Esophagus muscularis mucosa (tissue), 4 donors: ENCODE data around the gene CDRT4. TPM values are rescaled to one million over a fixed set of nuclear protein-coding genes. Genes with fewer than 3 reads are reported as not detected.

Experiments
- DNase-seq: peaks from one replicate; pipeline ENCODE4 v3.0.0-alpha.2; 2017; ENCODE audit errors: extremely low spot score
- H3K27ac ChIP-seq, 4 donors: fragments of 200-600 bp; sonication (generic); replicated peaks in 1 of 4; 1 replicate in 3 of 4; 2 replicates in 1 of 4; pipeline ENCODE4 v1.5.1; 2016 to 2019; ENCODE audit warnings: mild to moderate bottlenecking in 1 of 4
- H3K27me3 ChIP-seq, 4 donors: fragments of 200-600 bp; sonication (generic); one replicate each; pipeline versions ENCODE4 v1.5.1 to v1.6.0; 2016 to 2019
- H3K36me3 ChIP-seq, 4 donors: fragments of 200-600 bp; sonication (generic); one replicate each; pipeline ENCODE4 v1.5.1; 2016 to 2019
- H3K4me1 ChIP-seq, 4 donors: fragments of 200-600 bp; sonication (generic); one replicate each; pipeline ENCODE4 v1.5.1; 2016 to 2019
- H3K4me3 ChIP-seq, 4 donors: fragments of 200-600 bp; sonication (generic); 1 replicate in 2 of 4; 2 replicates in 2 of 4; pipeline ENCODE4 v1.5.1; 2016 to 2019; ENCODE audit warnings: mild to moderate bottlenecking in 4 of 4, moderate library complexity in 1 of 4
- H3K9me3 ChIP-seq, 4 donors: fragments of 200-600 bp; sonication (generic); 1 replicate in 3 of 4; 2 replicates in 1 of 4; pipeline ENCODE4 v1.5.1; 2016 to 2019
- CTCF ChIP-seq, 3 experiments: fragments of 200-600 bp in 2 of 3; fragments of 450-650 bp in 1 of 3; sonication (generic) in 2 of 3; IDR thresholded peaks; one replicate each; pipeline ENCODE4 v1.5.1; 2017 to 2019; ENCODE audit warnings: antibody characterized with exemption in 3 of 3, mild to moderate bottlenecking in 2 of 3, moderate library complexity in 1 of 3
- EP300 ChIP-seq: sonication (generic); formaldehyde crosslinking; IDR thresholded peaks from one replicate; pipeline ENCODE4 v1.6.1; 2017; ENCODE audit warnings: antibody characterized with exemption
- POLR2A ChIP-seq: fragments of 450-650 bp; IDR thresholded peaks from one replicate; pipeline ENCODE4 v1.6.1; 2017; ENCODE audit warnings: antibody characterized with exemption, moderate library complexity, mild to moderate bottlenecking, low read depth
- POLR2AphosphoS5 ChIP-seq, 2 donors: sonication (generic); formaldehyde crosslinking; IDR thresholded peaks; one replicate each; pipeline ENCODE4 v1.6.1; 2017; ENCODE audit warnings: antibody characterized with exemption in 2 of 2
- WGBS: methylation state at CpG from one replicate; pipeline ENCODE4 v1.1.5; 2018; 5-methylcytosine and 5-hydroxymethylcytosine counted together
- intact Hi-C: fragments of 100-400 bp; cut with DNase I; formaldehyde crosslinking; loops from one replicate; pipeline ENCODE4 v1.15.1; 2023
- total RNA-seq, 4 donors: library from RNA; depleted of rRNA; stranded (reverse); fragments of >200 nt; gene quantifications; one replicate each; pipeline versions ENCODE4 v1.1.0 to v1.2.1, GENCODE V29; 2016

Gene CDRT4
- total RNA-seq, 4 donors from 2014 or later: 1.6 to 6.6 (median 3.4) TPM

GRCh38 chr17:15498107-15498506, 30.7 kb upstream of the CDRT4 start:
- no peak for TF ChIP-seq POLR2AphosphoS5 (IDR thresholded peaks at IDR 0.05)
- TF ChIP-seq POLR2A: no peak
- TF ChIP-seq CTCF (IDR thresholded peaks at IDR 0.05): no peak
- no peak for TF ChIP-seq EP300
- WGBS: 64% methylated on average over 2 of the region's 2 CpGs
- Histone ChIP-seq H3K36me3 (no peaks in the 10 kb centered on the region), H3K4me3 (no peak overlapping the region), H3K4me1 (peaks cover 19 to 30% (median 24%) of the 10 kb centered on the region in 4 donors), H3K27ac (no peak overlapping the region), H3K9me3 (no peaks in the 10 kb centered on the region), H3K27me3 (no peaks in the 10 kb centered on the region)
- no peak for DNase-seq
- intact Hi-C loops: no loop called here

GRCh38 chr17:15496735-15497670, 29.6 kb upstream of the CDRT4 start:
- intact Hi-C loops: no loop called here
- TF ChIP-seq CTCF (IDR thresholded peaks at IDR 0.05) (no peak), EP300 (no peak), POLR2AphosphoS5 (IDR thresholded peaks at IDR 0.05) (no peak), POLR2A (no peak)

GRCh38 chr17:15494821-15495220, 27.4 kb upstream of the CDRT4 start:
- no peak overlapping the region for H3K4me3 ChIP-seq
- no peaks in the 10 kb centered on the region for H3K36me3 ChIP-seq
- H3K9me3 ChIP-seq: no peaks in the 10 kb centered on the region
- TF ChIP-seq POLR2A: no peak
- TF ChIP-seq POLR2AphosphoS5 (IDR thresholded peaks at IDR 0.05): peak in 1 of 2 donors; percentile 17
- H3K4me1 ChIP-seq: peaks cover 12 to 25% (median 17%) of the 10 kb centered on the region in 4 donors
- intact Hi-C loops: no loop called here
- no peak for DNase-seq
- peak overlapping the region in 3 of 4 donors; percentile 36 to 55 (median 45) for H3K27ac ChIP-seq
- no peaks in the 10 kb centered on the region for H3K27me3 ChIP-seq

More at GRCh38 chr17:15496735-15497670, 29.6 kb upstream of the CDRT4 start:
- WGBS: 73% methylated on average over 7 of the region's 7 CpGs
- Histone ChIP-seq H3K9me3 (no peaks in the 10 kb centered on the region), H3K27me3 (no peaks in the 10 kb centered on the region), H3K4me3 (no peak overlapping the region), H3K27ac (peak overlapping the region in 3 of 4 donors; percentile 21 to 55 (median 28)), H3K4me1 (peaks cover 8 to 20% (median 13%) of the 10 kb centered on the region in 4 donors), H3K36me3 (no peaks in the 10 kb centered on the region)
- no peak for DNase-seq

GRCh38 chr17:15493693-15494035, 26.2 kb upstream of the CDRT4 start:
- Histone ChIP-seq H3K36me3 (no peaks in the 10 kb centered on the region), H3K9me3 (no peaks in the 10 kb centered on the region), H3K4me3 (no peak overlapping the region), H3K27me3 (no peaks in the 10 kb centered on the region), H3K4me1 (peaks cover 12 to 25% (median 17%) of the 10 kb centered on the region in 4 donors), H3K27ac (no peak overlapping the region)
- DNase-seq: no peak
- intact Hi-C loops: no loop called here
- 73% methylated on average over 1 of the region's 1 CpG for WGBS
- TF ChIP-seq POLR2AphosphoS5 (IDR thresholded peaks at IDR 0.05) (no peak), POLR2A (no peak), CTCF (IDR thresholded peaks at IDR 0.05) (no peak), EP300 (no peak)

- H3K9me3 ChIP-seq: no peaks in the 10 kb centered on the region
- H3K27me3 ChIP-seq: no peaks in the 10 kb centered on the region
- intact Hi-C loops: no loop called here
- H3K27ac ChIP-seq: peak overlapping the region in 1 of 4 donors; percentile 2
- no peak overlapping the region for H3K4me3 ChIP-seq
- WGBS: 95% methylated on average over 6 of the region's 8 CpGs
- no peaks in the 10 kb centered on the region for H3K36me3 ChIP-seq
- TF ChIP-seq CTCF (IDR thresholded peaks at IDR 0.05) (no peak), EP300 (no peak), POLR2A (no peak), POLR2AphosphoS5 (IDR thresholded peaks at IDR 0.05) (no peak)
- peaks cover 12 to 25% (median 17%) of the 10 kb centered on the region in 4 donors for H3K4me1 ChIP-seq
- no peak for DNase-seq
These were observed 25.6 kb upstream of the CDRT4 start for GRCh38 chr17:15492791-15493692.
